Islet of Langerhans (tissue), 1 donor: Measurements from ENCODE around the gene ALDH3A2.
"Not testable (repeated sequence)": the region's sequence is repeated elsewhere in the genome, so short reads cannot be mapped to it uniquely, and the experiment has no call there.

Source experiments
- FAIRE-seq: peaks from one replicate; lab custom pipeline; 2011; peaks lifted over from hg19 to GRCh38; lab: Jason Lieb, UNC

ALDH3A2 gene

DNA sequence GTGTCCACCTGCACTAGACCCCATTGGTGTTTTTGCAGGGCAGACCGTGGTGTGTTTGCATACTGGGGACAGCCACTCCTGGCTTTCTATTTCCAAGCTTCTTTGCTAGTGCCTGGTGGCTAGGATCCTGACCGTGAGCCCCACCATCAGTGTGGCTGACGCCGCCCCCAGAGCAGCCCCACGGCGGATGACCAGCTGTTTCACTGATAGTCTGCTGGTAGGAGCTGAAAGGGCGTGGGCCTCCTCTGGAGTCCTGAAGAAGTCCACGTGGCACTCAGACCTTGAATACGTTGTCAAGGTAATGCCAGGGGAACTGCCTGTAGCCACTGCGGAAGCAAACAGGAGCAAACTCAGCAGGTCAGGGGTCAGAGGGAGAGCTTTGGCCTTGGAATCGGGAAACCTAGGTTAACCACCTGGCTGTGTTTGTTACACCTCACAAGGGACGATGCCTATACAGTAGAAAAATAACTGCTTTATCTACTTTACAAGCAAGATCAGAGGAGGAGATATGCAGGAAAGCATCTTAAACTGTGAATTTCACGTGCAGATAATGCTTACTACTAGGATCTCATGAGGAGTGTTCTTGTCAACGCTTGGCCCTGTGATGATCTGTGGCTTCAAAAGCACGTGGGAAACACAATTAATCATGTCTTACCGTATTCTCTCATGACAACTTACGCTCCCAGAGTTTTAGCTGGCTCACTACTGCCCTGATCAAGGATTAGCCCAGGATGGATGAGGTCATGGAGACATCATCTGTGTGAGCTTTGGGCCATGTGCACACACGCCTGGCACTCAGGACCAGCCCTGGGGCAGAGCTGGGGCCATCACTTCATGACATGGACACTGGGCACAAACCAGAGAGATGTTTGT, 30.3 kb downstream of the ALDH3A2 start:
- FAIRE-seq: no peak

DNA sequence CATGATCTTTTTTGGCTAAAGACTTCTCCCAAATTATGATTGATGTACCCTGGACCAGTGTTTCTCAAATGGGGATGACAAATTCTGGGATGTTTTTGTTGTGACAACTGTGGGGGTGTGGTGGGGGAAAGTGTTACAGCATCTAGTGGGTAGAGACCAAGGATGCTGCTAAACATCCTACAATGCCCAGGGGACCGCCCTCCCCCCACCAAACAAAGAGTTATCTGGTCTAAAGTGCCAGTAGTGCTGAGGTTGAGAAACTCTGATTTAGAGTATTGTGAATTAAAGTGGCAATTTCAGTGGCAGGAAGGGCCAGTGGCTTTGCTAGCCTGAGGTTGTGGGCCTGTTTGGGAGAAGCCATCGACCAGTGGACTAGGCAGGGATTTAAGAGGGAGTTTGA, 34.6 kb downstream of the ALDH3A2 start:
- FAIRE-seq: no peak

DNA sequence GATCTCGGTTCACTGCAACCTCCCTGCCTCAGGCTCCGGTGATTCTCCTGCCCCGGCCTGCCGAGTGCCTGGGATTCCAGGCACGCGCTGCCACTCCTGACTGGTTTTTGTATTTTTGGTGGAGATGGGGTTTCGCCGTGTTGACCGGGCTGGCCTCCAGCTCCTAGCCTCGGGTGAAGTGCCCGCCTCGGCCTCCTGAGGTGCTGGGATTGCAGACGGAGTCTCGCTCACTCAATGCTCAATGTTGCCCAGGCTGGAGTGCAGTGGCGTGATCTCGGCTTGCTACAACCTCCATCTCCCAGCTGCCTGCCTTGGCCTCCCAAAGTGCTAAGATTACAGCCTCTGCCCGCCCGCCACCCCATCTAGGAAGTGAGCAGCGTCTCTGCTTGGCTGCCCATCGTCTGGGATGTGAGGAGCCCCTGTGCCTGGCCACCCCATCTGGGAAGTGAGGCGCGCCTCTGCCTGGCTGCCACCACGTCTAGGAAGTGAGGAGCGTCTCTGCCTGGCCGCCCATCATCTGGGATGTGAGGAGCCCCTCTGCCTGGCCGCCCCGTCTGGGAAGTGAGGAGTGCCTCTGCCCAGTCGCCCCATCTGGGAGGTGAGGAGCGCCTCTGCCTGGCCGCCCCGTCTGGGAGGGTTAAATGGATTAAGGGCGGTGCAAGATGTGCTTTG, 36.5 kb downstream of the ALDH3A2 start:
- FAIRE-seq: not testable (repeated sequence)

DNA sequence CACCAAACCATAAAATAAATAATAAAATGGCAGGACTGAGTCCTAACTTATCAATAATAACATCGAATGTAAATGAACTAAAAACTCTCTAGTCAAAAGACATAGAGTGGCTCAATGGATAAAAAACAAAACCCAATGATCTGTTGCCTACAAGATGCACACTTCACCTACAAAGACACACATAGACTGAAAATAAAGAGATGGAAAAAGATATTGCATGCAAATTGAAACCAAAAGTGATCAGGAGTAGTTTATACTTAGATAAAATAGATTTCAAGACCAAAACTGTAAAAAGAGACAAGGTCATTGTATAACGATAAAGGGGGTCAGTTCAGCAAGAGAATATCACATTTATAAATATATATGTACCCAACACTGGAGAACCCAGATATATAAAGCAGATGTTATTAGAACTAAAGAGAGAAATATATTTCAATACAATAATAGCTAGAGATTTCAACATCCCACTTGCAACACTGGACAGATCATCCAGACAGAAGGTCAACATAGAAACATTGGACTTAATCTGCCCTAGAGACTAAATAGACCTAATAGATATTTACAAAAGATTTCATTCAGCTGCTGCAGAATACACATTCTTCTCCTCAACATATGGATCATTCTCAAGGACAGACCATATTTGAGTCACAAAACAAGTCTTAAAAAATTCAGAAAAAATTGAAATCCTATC, 38.0 kb downstream of the ALDH3A2 start:
- FAIRE-seq: no peak

DNA sequence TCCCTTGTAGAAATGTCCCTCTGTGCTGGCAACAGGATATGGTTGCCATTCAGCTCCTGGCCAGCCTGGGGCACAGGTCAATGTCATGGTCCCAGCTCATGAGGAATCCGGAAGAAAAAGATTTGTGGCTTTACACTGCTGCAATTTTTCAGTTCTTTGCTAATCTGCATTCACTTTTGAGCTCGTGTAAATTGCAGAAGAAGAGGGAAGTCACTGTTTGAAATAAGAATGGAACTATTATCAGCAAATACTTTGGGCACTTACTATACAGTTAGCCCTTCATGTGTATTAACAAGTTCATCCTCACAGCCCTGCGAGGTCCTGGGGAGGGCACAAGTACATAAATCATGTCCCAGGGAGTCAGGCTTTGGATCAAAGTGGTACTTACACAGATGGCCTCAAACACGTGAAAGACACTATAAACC, 53.7 kb downstream of the ALDH3A2 start:
- FAIRE-seq: no peak

DNA sequence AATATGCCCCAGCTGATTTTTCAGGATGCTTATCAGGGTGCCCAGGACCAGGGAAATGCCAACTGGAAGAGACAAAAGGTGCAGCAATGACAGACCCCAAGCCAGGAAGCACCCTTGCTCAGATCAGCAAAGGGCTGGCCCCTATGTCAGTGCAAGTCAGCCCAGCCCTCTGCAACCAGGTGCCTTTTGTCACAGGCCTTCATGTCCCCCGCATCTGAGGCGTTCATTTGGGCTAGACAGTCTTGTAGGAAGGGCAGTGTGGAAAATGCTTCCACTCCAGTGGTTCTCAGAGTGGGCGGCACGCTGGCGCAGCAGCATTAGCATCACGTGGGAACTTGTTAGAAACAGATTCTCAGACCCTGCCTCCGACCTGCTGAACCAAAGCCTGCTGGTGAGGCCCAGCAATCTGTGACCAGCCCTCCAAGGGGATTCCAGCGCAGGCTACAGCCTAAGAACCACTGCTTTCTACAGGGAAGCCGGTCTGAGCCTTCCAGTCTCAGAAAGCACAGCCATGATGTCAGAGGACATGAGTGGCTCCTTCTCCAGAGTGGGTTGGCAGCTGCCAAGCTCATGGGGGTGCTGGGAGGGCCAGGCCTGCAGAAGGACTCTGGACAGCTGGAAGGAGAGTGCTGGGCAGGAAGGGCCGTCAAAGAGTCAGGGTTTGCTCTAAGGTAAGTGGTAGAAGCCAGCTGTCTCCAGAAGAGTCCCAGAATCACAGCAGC, 54.7 kb downstream of the ALDH3A2 start:
- no peak for FAIRE-seq

DNA sequence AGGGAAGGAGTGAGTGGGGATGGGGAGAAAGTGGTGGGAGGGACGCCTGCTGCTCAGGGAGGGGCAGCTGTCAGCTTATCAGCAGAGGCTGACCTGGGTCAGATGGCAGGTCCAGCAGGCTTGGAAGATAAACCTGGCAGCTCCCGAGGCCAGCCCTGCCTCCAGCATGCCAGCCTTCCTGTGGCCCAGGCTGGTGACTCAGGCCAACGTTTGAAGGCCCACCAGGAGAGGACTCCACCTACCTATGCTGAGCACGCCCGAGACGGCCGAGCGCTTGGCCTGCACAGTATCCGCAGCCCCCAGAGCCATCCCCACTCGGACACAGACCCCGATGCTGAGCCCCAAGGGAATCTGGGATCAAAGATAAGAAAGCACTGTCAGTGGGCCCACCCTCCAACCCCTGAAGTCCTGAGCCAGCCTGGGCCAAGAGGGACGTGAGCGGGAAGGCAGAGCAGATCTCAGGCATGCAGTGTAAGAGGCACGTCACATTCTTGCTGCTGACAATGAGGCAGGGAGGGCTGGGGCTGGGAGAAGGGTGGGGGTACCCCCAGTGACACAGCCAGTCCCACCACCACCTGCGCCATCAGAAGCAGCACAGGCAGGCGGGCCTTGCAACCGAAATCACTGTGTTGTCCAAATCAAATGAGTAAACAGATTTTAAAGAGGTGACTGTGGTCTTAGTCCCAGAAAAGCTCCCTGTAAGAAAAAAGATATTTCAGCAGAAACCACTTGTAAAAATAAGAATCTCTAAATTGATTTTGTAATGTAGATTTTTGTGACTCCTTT, 55.5 kb downstream of the ALDH3A2 start:
- no peak for FAIRE-seq

DNA sequence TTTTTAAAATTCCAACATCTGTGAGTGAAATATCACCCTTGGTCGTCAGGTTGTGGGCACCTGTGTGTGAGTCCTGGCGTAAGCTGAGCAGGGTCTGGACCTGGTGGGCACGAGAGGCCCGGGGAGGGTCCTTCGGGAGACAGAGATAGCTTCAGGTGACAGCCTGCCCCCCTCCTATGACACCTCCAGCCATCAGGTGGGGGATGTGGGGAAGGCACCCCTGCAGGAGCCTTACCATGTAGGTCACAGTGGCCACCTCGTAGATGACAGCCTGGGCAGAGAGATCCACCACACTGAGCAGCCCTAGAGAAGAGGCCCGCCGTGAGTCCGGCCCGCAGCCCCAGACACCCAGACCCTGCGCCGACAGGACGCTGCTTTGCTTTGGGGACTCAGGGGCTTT, 56.6 kb downstream of the ALDH3A2 start:
- no peak for FAIRE-seq

DNA sequence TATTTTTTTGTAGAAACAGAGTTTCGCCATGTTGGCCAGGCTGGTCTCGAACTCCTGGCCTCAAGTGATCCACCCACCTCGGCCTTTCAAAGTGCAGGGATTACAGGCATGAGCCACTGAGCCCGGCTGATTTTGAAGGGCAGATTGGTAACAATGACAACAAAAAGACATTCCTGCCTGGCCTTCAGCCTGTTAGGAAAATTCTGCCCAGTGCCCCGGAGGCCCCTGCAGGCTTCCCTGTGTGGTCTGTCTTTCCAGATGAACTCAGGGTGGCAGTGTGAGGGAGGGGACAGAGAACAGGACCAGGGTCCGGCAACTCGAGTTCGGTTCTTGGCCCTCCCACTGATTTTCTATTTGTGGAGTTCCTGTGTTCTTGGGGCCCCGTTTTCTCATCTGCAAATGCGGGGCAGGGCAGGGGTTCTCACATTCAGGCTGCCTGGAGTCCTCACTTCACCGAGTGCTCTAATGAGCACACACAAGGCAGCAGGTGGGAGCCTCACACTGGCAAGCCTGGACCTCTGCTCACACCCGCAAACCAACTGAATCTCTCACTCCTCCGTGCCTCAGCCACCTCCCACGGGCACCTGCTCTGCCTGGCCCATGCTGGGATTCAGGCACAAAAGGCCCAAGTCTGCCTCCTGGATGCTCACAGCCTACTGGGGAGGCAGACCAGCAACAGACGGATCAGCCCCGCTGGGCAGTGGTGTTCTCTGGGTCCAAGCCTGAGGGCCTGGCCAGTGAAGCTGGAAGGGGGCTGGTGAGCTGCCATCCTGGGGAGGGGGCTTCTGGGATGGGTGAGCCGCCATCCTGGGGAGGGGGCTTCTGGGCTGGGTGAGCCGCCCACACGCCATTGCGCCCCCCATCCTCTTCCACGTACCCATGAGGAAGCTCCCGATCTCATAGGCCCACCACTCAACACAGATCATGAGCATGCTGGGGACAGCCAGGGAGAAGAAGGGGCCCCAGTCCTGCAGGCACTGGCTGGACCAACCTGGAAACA, 57.5 kb downstream of the ALDH3A2 start:
- FAIRE-seq: no peak

DNA sequence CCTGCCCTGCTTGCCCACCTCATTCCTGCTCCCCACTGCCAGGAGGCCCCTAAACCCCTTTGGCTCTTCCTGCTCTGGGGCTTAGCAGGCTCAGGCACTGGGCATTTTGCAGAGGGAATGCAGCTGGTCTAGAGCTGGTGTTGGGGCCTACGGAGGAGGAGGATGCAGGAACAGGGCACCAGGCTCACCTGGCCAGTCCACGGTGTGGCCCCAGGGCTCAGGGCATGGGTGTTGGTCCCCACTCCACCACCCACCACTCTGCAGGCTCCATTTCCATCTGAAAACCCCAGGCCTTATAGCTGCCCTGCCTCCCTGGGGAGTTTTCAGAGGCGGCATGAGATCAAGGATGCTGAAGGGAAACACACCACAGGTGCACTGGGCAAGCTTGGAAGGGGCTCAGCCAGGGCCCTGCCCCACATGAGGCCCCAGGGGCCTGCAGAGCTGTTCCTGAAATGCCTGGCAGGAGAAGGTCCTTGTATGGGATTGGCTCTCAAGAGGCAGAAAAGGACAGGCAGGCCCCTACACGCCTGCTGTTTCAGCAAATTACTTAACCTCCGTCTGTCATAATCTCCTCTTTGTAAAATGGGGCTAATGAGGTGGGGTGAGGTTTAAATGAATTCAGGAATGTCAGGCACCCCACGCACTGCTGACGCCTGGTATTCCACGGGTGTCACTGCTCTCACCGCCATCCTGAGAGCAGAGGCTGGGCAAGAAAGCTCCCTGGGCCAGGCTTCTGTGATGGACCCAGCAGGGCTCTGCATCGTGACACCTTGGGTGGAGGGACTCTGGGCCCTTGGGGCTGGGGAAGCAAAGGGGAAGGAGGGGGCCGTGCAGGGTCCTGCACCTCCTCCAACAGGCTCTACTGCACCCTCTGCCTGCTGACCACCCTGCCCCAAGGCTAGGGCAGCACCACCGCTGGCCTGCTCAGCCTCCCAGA, 58.5 kb downstream of the ALDH3A2 start:
- FAIRE-seq: no peak

DNA sequence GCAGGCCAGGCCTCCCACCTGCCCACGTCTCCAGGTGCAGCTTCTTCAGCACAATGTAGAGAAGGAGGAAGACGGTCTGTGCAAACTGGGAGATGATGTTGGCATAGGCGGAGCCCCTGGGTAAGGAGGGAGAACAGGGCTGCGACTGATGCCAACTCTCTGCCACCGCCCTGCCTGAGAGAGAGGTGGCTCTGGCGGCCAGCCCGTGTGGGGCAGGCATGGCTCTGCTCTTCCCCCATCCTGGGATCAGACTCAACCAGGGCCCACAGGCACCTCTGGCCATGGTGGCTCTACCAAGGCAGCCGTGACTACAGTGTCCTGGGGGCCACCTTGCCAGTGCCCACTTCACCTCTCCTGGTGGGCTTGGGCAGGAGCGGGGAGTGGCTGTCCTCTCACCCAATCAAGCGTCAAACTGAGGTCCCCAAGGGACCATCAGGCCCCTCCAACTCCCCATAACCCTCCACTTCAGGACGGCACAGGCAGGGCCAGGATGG, 59.2 kb downstream of the ALDH3A2 start:
- FAIRE-seq: no peak

DNA sequence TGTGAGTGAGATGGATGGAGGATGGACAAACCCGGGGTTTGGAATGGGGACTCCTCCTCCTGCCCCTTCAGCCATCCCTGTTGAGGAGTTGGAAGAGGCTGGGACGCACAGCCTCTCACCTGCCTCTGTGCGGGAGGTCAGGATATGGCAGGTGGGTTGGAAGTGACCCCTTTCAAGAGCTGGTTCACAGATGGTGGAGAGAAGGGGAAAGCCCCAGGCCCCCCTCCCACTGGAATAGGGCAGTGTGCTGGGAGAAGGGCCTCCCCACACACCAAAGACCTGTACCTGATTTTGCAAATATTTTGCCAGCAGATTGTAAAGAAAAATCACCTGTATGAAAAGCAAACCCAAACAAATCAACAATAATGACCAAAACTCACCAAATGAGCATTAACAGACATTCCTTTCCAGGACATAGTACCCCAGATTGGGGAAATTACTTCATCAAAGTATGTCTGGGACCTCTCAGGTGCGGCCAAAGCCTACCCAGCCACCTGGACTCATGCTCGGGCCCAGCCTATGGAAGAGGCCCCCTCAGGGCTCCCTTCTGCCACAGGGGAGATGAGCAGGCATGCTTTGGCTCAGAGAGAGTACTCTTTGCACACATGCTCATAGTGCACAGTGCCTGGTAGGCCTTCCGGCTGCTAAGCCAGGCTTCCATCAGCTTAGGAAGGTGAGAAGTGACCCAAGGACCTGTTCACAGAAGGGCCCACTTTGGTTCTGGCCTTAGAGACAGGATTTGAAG, 60.1 kb downstream of the ALDH3A2 start:
- no peak for FAIRE-seq

DNA sequence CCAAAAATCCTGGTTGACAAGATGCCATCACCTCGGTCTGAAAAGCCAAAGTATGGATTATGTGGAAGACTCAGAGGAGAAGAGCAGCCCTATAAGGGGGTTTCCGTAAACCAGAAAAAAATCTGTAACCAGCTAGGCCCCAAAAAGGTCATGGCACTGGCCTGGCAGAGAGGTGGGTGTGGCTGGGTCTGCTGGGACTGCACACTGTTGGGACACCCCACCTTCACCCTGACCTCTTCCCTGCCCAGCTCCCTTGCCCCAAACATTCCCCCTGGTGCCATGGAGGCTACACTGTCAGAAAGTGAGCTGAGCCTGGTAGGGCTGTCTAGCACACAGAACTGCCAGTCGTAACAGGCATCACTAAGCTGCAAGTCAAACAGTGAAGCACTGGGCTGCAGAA, 61.3 kb downstream of the ALDH3A2 start:
- no peak for FAIRE-seq

DNA sequence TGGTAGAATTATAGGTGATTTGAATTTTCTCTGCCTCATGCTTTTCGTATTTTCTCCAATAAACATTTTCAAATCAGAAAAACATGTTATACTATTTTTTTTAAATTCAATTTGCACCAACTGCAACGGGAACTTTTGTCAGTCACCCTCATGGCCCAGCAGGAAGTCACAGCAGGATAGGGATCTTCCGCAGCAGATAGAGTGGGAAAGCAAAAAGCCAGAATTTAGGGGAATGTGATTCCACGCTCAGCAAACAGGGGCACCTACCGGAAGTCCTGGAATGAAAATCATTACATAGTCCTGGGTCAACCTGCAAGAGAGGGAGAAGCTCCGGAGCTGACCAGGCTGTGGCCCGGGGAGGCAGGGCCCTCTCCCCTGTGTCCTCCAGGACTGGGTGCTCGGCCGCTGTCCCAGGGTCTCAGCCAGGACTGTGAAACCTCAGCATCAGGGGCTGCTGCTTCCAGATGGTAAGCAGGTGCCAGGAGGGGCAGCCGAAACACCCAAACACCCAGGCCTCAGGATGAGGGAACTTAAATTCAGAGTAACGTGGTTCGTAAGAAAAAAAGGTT, 64.0 kb downstream of the ALDH3A2 start:
- FAIRE-seq: no peak

DNA sequence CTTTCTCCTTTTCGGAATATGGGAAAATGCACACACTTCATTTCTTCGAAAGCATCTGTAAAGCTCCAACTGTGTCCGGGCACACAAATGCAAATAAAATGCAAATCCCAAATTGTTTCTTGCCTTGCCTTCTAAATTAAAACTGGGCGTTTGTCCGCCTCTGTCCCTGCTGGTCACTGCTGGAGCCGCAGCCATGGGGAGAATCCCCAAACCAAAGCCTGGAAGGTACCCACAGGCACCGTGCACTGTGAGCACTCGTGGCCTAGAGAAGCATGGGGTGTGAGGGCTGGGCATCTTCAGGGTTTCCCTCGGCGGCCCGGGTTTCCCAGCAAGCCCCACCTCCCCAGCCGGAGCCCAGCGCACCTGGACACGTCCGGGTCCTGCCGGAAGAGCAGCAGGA, 64.9 kb downstream of the ALDH3A2 start:
- no peak for FAIRE-seq

DNA sequence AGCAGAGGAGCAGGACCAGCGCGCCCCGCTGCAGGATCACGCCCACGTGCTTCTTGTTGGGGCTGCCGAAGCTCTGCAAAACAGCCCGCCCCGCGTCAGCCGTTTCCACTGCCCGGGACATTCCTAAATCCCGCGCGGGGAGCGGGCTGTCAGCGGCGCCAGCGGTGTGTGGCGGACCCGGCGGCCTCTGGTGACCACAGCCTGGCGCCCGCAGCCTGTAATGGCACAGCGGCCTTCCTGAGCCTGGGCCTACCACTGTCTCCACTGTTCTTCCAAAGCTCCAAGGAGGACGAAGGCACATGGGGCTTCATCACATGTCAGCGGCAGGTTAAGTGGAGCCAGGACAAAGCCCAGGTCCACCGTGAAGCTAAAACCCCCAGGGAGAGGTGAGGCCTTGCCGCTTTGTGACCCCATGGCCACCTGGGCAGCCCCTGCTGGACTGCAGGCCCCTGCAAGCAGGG, 65.4 kb downstream of the ALDH3A2 start:
- no peak for FAIRE-seq

DNA sequence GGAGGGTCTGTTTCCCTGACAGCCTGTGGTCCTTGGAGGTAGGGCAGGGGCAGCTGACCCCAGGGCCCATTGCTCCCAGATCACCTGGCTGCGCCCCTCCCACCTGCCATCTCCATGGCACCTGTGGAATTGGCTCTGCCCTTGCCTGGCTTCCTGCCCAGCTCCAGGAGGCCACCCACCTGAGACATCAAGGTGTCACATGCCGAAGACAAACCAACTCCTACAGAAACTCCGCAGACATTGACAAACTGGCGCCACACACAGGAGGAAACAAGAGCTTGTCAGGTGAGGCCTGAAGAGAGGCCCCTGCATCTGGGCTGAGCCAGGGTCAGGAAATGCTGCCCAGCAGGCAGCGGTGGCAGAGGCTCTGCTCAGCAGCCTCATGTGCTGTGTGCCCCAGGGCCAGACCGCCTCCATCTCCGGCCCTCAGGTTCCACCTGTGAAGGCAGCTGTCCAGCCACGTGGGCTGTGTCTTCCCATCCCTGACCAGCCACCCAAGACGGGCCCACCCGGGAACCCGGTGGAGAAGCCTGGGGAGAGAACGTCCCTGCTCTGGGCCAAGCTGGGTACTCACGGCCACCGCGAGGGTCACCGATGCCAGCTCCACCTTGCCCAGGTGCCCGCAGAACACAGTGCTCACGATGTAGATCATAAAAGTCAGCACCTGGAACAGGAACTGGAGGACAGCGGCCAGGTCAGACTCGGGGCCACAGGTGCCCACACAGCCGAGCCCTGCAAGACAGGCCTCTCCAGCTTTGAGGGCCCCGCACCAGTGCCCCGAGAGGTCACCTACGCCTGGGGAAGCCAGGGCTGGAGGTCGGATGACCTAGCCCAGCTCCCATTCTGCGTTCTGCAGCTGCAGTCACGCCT, 66.2 kb downstream of the ALDH3A2 start:
- no peak for FAIRE-seq
